ENCODE results near the gene KSR1. TPM values are rescaled to one million over a fixed set of nuclear protein-coding genes. Genes with fewer than 3 reads are reported as not detected.

The KSR1 gene
- total and polyA plus RNA-seq, 2 of the 4 experiments (the other 2 are of a cell fraction): 12.5 to 21.9 TPM

DNA sequence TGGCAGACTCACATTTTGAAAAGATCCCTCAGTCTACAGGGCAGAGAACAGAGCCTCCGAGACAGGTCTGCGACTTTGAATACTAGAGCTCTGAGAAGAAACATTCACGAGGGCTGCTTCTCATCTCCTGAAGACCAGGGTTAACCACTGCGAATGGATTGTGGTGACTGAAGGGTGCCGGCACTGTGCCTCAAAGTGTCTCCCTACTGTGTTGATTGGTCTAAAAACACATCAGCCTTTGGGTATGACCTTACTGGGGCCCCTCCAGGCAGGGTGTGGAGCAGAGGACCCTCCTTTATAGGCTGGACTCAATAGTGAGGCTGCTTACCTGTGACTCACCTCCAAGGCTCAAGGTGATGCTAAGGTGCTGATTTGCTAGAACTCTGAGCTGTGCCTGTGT lies 172.1 kb downstream of the KSR1 start:
- no peak overlapping the region for H2BK15ac ChIP-seq (ENCODE audit: low read depth, low read length)
- DNase-seq (no peak), ATAC-seq (ENCODE audit: low read depth) (no peak)
- no peak overlapping the region for H4K8ac ChIP-seq (ENCODE audit: low read depth in 2 of 2, low read length in 2 of 2)
- H2BK120ac ChIP-seq (ENCODE audit: low read depth, low read length): no peak overlapping the region
- TF ChIP-seq, protein P1, sequence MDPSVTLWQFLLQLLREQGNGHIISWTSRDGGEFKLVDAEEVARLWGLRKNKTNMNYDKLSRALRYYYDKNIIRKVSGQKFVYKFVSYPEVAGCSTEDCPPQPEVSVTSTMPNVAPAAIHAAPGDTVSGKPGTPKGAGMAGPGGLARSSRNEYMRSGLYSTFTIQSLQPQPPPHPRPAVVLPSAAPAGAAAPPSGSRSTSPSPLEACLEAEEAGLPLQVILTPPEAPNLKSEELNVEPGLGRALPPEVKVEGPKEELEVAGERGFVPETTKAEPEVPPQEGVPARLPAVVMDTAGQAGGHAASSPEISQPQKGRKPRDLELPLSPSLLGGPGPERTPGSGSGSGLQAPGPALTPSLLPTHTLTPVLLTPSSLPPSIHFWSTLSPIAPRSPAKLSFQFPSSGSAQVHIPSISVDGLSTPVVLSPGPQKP (IDR thresholded peaks at IDR 0.05; ENCODE audit: borderline replicate concordance, low read depth, low read length): no peak
- TF ChIP-seq SMC3 (IDR thresholded peaks at IDR 0.05; ENCODE audit: low read depth, low read length) (no peak), CHD1 (IDR thresholded peaks at IDR 0.05; ENCODE audit: low read depth, low read length) (no peak), BHLHE40 (IDR thresholded peaks at IDR 0.05; ENCODE audit: low read depth, low read length) (no peak), MAZ (IDR thresholded peaks at IDR 0.05; ENCODE audit: borderline replicate concordance, low read depth, low read length) (no peak), RAD21 (IDR thresholded peaks at IDR 0.05; ENCODE audit: low read length) (no peak), POLR2A (IDR thresholded peaks at IDR 0.05; ENCODE audit: low read depth, low read length) (no peak), RCOR1 (IDR thresholded peaks at IDR 0.05; ENCODE audit: insufficient replicate concordance, low read length) (no peak), MXI1 (IDR thresholded peaks at IDR 0.05; ENCODE audit: borderline replicate concordance, low read depth, low read length) (no peak)
- TF ChIP-seq, protein P2, sequence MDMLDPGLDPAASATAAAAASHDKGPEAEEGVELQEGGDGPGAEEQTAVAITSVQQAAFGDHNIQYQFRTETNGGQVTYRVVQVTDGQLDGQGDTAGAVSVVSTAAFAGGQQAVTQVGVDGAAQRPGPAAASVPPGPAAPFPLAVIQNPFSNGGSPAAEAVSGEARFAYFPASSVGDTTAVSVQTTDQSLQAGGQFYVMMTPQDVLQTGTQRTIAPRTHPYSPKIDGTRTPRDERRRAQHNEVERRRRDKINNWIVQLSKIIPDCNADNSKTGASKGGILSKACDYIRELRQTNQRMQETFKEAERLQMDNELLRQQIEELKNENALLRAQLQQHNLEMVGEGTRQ (IDR thresholded peaks at IDR 0.05; ENCODE audit: low read depth, low read length): no peak
- no peak overlapping the region for H3K4me2 ChIP-seq (ENCODE audit: low read depth, low read length)
- H3K36me3 ChIP-seq (ENCODE audit: control insufficient read depth, insufficient read depth, low read length): peaks cover 45% of the 10 kb centered on the region
- intact Hi-C loops (cut with micrococcal nuclease): no loop called here
- H3K9me3 ChIP-seq (ENCODE audit: control insufficient read depth, insufficient read depth, low read length): no peaks in the 10 kb centered on the region
- POLR2A ChIA-PET (ENCODE audit: unreplicated experiment): no interaction called here
- H3K14ac ChIP-seq (replicated peaks; ENCODE audit: low read depth, low read length): no peak overlapping the region
- dilution Hi-C loops (cut with HindIII; ENCODE audit: low sequenced_read_pairs, unreplicated experiment): no loop called here
- H2AK5ac ChIP-seq (ENCODE audit: low read depth, low read length): no peak overlapping the region
- H3K9ac ChIP-seq (ENCODE audit: low read depth, low read length): no peak overlapping the region
- H3K4me3 ChIP-seq (ENCODE audit: insufficient read depth, low read depth, low read length): no peak overlapping the region
- no peak overlapping the region for H3K18ac ChIP-seq (ENCODE audit: low read depth, low read length)
- H4K5ac ChIP-seq (ENCODE audit: low read depth, low read length): no peak overlapping the region
- whole genome bisulfite sequencing, 2 experiments (ENCODE audit: extremely low coverage in 2 of 2, insufficient read length in 1 of 2): no CpG with 5 or more reads among the region's 5 CpGs
- H4K91ac ChIP-seq (ENCODE audit: insufficient read depth, low read depth, low read length): no peak overlapping the region
- H3K4ac ChIP-seq (ENCODE audit: low read depth, low read length): no peak overlapping the region
- H2BK20ac ChIP-seq (ENCODE audit: low read depth, low read length): no peak overlapping the region
- no peak overlapping the region for H3K23ac ChIP-seq (ENCODE audit: low read depth, low read length)
- no peak overlapping the region for H2AK9ac ChIP-seq (replicated peaks; ENCODE audit: low read depth, low read length, poor library complexity)
- no peak overlapping the region for H2AFZ ChIP-seq (replicated peaks; ENCODE audit: low read length, poor library complexity)
- no peaks in the 10 kb centered on the region for H4K20me1 ChIP-seq (ENCODE audit: insufficient read depth, low read length)
- H3K56ac ChIP-seq (ENCODE audit: extremely low read depth, insufficient read depth, low read length): no peak overlapping the region
- CTCF ChIA-PET: no interaction called here
- H3K79me1 ChIP-seq (ENCODE audit: low read depth in 1 of 2, low read length in 2 of 2): no peaks in the 10 kb centered on the region
- no peak overlapping the region for H3K27ac ChIP-seq (ENCODE audit: insufficient read depth, low read length)
- H3K27me3 ChIP-seq (ENCODE audit: control insufficient read depth, insufficient read depth, low read length): no peaks in the 10 kb centered on the region
- H3K9me1 ChIP-seq (ENCODE audit: insufficient read depth, low read length): peaks cover 14% of the 10 kb centered on the region
- in situ Hi-C loops (cut with MboI; ENCODE audit: low sequenced_read_pairs): no loop called here
- H2BK5ac ChIP-seq (ENCODE audit: low read depth, low read length, poor library complexity, severe bottlenecking): no peak overlapping the region
- H3K4me1 ChIP-seq (ENCODE audit: control insufficient read depth, insufficient read depth, low read length): peaks cover 9% of the 10 kb centered on the region
- BruUV-seq (replicated peaks): no TSS peak
